SK-N-SH treated with all-trans-retinoic acid at 6 μM for 48 hours (cell line): ENCODE data around the gene MEI1.

ENCODE experiments used
- BACH2 ChIP-seq: fragments of 250-450 bp; sonication (Bioruptor Pico); IDR thresholded peaks from 2 replicates; pipeline ENCODE4 v1.9.0; 2021; ENCODE audit warnings: mild to moderate bottlenecking, borderline replicate concordance
- SNAI2 ChIP-seq: fragments of 250-450 bp; sonication (Bioruptor Pico); IDR thresholded peaks from 2 replicates; pipeline ENCODE4 v1.5.0; 2020; ENCODE audit warnings: mild to moderate bottlenecking, moderate library complexity
- ZNF565 ChIP-seq: fragments of 450-650 bp; formaldehyde crosslinking; conservative IDR thresholded peaks from 2 replicates; pipeline ENCODE4 v1.5.0; 2020; ENCODE audit warnings: low read depth, mild to moderate bottlenecking, moderate library complexity

- TF ChIP-seq ZNF565 (CRISPR knock-in tag) (no peak), BACH2 (no peak), SNAI2 (no peak)
Observed at GRCh38 chr22:41757502-41757901, 58.2 kb downstream of the MEI1 start.
